Tibial artery (tissue), 4 donors: ENCODE results near the gene FNDC5.

Source experiments
- DNase-seq, 2 donors: peaks; one replicate each; pipeline ENCODE4 v3.0.0-alpha.2; 2019
- H3K27ac ChIP-seq, 2 donors: fragments of 200-600 bp; sonication (generic) in 1 of 2; 1 replicate in 1 of 2; 2 replicates in 1 of 2; pipeline ENCODE4 v1.5.1; 2018 to 2019; ENCODE audit warnings: mild to moderate bottlenecking in 1 of 2
- H3K27me3 ChIP-seq, 2 donors: fragments of 200-600 bp; sonication (generic) in 1 of 2; one replicate each; pipeline versions ENCODE4 v1.5.1 to v1.6.0; 2016 to 2019
- H3K36me3 ChIP-seq, 3 donors: fragments of 200-600 bp; sonication (generic) in 2 of 3; one replicate each; pipeline ENCODE4 v1.5.1; 2016 to 2019; ENCODE audit warnings: mild to moderate bottlenecking in 2 of 3
- H3K4me1 ChIP-seq, 4 donors: fragments of 200-600 bp; sonication (generic) in 2 of 4; 1 replicate in 3 of 4; 2 replicates in 1 of 4; pipeline ENCODE4 v1.5.1; 2016 to 2019
- H3K4me3 ChIP-seq, 2 donors: fragments of 200-600 bp; sonication (generic) in 1 of 2; 1 replicate in 1 of 2; 2 replicates in 1 of 2; pipeline ENCODE4 v1.5.1; 2018 to 2019; ENCODE audit warnings: mild to moderate bottlenecking in 2 of 2
- H3K9me3 ChIP-seq, 3 donors: fragments of 200-600 bp; sonication (generic) in 1 of 3; one replicate each; pipeline ENCODE4 v1.5.1; 2016 to 2019
- CTCF ChIP-seq, 2 experiments: fragments of 200-600 bp in 1 of 2; fragments of 450-650 bp in 1 of 2; IDR thresholded peaks; one replicate each; pipeline ENCODE4 v1.5.1; 2017 to 2019; ENCODE audit warnings: antibody characterized with exemption in 2 of 2, mild to moderate bottlenecking in 1 of 2, moderate library complexity in 1 of 2
- intact Hi-C: fragments of 100-400 bp; cut with DNase I; formaldehyde crosslinking; loops from one replicate; pipeline ENCODE4 v1.15.0; 2023; ENCODE audit warnings: low total_unique reads

Gene FNDC5

GRCh38 chr1:32902535-32902920 lies 31.8 kb upstream of the FNDC5 start:
- H3K4me1 ChIP-seq, result peaks cover 0 to 22% (median 13%) of the 10 kb centered on the region in 4 donors
- peaks cover 0 to 16% of the 10 kb centered on the region in 2 donors for H3K27me3 ChIP-seq
- no peak for TF ChIP-seq CTCF (IDR thresholded peaks at IDR 0.05)
- no peak overlapping the region for H3K27ac ChIP-seq
- H3K36me3 ChIP-seq, result no peaks in the 10 kb centered on the region
- H3K4me3 ChIP-seq, result no peak overlapping the region
- intact Hi-C loops, result no loop called here
- H3K9me3 ChIP-seq, result no peaks in the 10 kb centered on the region
- peak in 1 of 2 donors; percentile 55 for DNase-seq

- H3K27me3 ChIP-seq, result peaks cover 0 to 16% of the 10 kb centered on the region in 2 donors
- peak overlapping the region in 1 of 2 donors; percentile 47 for H3K27ac ChIP-seq
- no peaks in the 10 kb centered on the region for H3K9me3 ChIP-seq
- TF ChIP-seq CTCF (IDR thresholded peaks at IDR 0.05), result no peak
- H3K4me3 ChIP-seq, result peak overlapping the region; percentile 50 to 63
- H3K36me3 ChIP-seq, result no peaks in the 10 kb centered on the region
- intact Hi-C loops, result no loop called here
- H3K4me1 ChIP-seq, result peaks cover 0 to 22% (median 13%) of the 10 kb centered on the region in 4 donors
- DNase-seq, result no peak
Observed at GRCh38 chr1:32901823-32902534, 31.3 kb upstream of the FNDC5 start.

GRCh38 chr1:32900956-32901822 lies 30.5 kb upstream of the FNDC5 start, which contains the start of gene TMEM54:
Gene TMEM54, minus strand, starts transcription at chr1:32901389. Its CDS starts 151 bp downstream, at chr1:32901238.
- Histone ChIP-seq H3K27me3 (peaks cover 0 to 16% of the 10 kb centered on the region in 2 donors), H3K4me3 (peak within 1 kb of the TSS; percentile 50 to 63), H3K27ac (peak within 1 kb of the TSS in 1 of 2 donors; percentile 47), H3K36me3 (peaks cover 0 to 5% (median 0%) of the 10 kb centered on the region in 3 donors), H3K9me3 (no peaks in the 10 kb centered on the region), H3K4me1 (peaks cover 0 to 22% (median 13%) of the 10 kb centered on the region in 4 donors)
- TF ChIP-seq CTCF (IDR thresholded peaks at IDR 0.05), result no peak
- DNase-seq, result peak in 1 of 2 donors; percentile 72
- intact Hi-C loops, result no loop called here

- Histone ChIP-seq H3K27me3 (peaks cover 0 to 16% of the 10 kb centered on the region in 2 donors), H3K4me3 (peak overlapping the region; percentile 50 to 63), H3K9me3 (no peaks in the 10 kb centered on the region), H3K27ac (peak overlapping the region in 1 of 2 donors; percentile 21), H3K36me3 (peaks cover 0 to 11% (median 0%) of the 10 kb centered on the region in 3 donors), H3K4me1 (peaks cover 0 to 22% (median 13%) of the 10 kb centered on the region in 4 donors)
- no peak for TF ChIP-seq CTCF (IDR thresholded peaks at IDR 0.05)
- intact Hi-C loops, result no loop called here
- no peak for DNase-seq
Observed at GRCh38 chr1:32900371-32900955, 29.8 kb upstream of the FNDC5 start.

GRCh38 chr1:32899586-32900296 lies 29.0 kb upstream of the FNDC5 start:
- no peak overlapping the region for H3K27ac ChIP-seq
- DNase-seq, result no peak
- TF ChIP-seq CTCF (IDR thresholded peaks at IDR 0.05), result no peak
- H3K4me3 ChIP-seq, result no peak overlapping the region
- no peaks in the 10 kb centered on the region for H3K9me3 ChIP-seq
- H3K4me1 ChIP-seq, result peaks cover 0 to 22% (median 13%) of the 10 kb centered on the region in 4 donors
- peaks cover 0 to 18% of the 10 kb centered on the region in 2 donors for H3K27me3 ChIP-seq
- intact Hi-C loops, result no loop called here
- H3K36me3 ChIP-seq, result peaks cover 0 to 17% (median 0%) of the 10 kb centered on the region in 3 donors
